GM21737 (cell line): ENCODE measurements around the gene TMEM248.
"Not testable (repeated sequence)": the region's sequence is repeated elsewhere in the genome, so short reads cannot be mapped to it uniquely, and the experiment has no call there.

Experiments used
- ATAC-seq: cut with Tn5 transposase; IDR thresholded peaks from one replicate; pipeline ENCODE4 v1.9.1; 2021; ENCODE audit warnings: mild to moderate bottlenecking, moderate library complexity; ENCODE audit not compliant: unreplicated experiment

TMEM248 gene

DNA sequence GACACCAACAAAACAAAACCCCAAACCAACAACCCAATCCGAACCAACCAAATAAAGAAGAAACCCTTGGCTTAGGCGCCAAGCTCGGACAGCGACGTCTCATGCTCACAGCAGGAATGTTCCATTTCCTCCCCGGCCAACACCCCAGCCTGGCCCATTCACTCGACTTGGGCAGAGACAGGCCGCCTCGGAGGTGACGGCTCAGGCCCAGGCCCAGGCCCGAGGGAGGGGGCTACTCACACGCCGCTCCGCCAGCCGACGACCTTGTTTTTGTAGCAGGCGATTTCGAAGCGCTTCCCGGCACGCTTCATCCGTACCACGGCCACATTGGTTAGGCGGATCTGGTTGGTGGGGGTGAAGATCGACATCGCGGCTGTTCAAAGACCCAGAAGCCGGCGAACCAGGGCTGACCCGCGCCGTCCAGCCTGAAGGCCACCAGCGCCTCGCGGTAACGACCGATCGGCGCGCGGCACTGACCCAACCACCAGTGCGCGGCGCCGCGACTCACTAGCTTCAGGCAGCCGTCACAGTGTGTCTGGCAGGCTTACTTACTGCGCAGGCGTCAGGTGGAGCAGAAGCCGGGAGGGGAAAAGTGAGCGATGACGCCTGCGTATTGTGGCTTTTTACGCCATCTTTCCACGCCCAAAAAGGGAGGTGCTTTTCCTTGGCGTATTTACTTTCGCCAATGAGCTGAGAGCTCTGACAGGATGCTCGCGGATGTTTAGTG, 74.2 kb downstream of the TMEM248 start, which contains the start of gene SBDS:
TSS of gene SBDS (minus strand) at position 537 of the 727 bp plus-strand sequence. CDS start at position 368, 169 bp downstream.
- ATAC-seq, result peak; percentile 65

DNA sequence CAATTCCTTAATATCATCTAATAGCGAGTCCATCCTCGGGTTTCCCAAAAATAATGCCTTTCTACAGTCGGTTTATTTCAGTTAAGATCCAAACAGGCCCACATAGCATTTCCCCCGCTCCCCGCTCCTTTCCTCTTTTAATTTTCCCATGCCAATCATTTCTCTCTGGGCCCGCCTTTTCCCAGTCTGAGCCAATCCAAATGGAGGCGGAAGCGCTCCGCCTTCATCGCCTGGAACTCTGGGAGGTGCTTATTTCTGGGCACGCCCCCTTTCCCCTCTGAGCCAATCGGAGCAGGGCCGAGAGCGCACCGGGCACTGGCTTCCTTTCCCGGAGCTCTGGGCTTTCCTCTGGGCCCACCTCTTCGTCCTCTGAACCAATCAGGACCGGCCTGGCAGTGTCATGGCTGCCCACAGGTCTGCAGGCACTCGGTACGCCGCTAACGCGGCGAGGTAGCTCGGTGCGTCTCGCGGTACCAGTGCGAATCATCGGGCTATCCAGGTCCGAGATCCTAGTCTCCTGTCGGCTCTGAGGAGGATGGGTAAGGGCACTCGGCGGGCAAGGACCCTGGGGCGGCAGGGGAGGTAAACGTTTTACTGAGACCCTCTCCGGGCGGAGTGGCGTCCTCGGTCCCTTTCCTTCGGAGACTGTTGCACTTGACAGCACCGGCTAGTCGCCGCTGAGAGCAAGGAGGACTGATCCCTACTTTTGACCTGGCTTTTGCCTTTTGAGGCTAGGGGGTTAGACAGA, 75.6 kb downstream of the TMEM248 start, which contains the start of gene TYW1:
TSS of gene TYW1 (plus strand) at position 390 of the 748 bp plus-strand sequence. CDS start at position 536, 146 bp downstream.
- ATAC-seq, result peak; percentile 85

DNA sequence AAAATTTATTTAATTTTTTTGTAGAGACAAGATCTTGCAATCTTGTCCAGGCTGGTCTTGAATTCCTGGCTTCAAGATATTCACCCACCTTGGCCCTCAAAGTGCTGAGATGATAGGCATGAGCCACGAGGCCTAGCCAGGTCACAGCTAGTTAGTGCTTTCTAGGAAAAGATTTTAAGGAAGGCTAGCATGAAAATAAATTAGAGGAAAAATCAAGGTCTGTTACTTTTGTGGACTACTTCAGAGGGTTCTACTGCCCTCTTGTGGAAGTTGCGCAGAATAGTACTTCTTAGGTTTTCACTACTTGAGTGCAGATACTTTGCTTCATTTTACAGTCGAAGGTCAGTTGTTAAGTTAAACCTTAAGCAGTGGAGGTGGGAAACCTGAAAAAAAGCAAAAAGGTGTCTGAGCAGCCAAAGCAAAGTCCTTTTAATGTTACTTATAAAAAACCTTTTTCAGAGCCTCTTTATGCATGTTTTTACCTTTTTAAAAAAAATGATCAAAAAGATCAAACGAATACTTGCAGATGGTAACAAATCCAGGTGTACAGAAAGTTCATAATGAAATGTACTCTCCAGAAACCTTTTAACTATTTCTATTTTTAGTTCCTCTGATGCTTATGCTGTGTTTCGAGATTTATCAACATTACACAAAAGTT, 79.7 kb downstream of the TMEM248 start:
- ATAC-seq, result not testable (repeated sequence)

DNA sequence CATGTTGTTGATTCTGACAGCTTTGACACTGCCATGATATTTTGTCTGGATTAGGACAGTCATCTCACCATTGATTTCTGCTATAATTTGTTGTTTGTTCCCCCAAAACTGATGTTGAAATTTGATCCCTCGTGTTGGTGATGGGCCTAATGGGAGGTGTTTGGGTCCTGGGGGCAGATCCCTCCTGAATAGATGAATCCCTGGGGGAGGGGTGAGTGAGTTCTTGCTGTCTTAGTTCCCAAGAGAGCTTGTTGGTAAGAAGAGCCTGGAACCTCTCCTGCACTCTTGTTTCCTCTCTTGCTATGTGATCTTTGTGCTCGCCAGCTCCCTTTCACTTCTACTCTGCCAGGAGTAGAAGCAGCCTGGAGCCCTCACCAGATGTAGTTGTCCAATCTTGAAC, 83.1 kb downstream of the TMEM248 start:
- ATAC-seq, result not testable (repeated sequence)

- no peak for ATAC-seq
These were observed 85.9 kb downstream of the TMEM248 start for GRCh38 chr7:67006965-67007364.
